Effector memory CD8-positive, alpha-beta T cell (primary cell): ENCODE data around the gene GIT2.
A peak's percentile ranks its signal among the peaks of the same experiment; 100 is the strongest.

Experiments
- ATAC-seq: fragments of 150-1000 bp; cut with Tn5 transposase; replicated peaks from 2 replicates; pipeline ENCODE4 v1.10.0; 2021; ENCODE audit warnings: mild to moderate bottlenecking, moderate library complexity
- DNase-seq, 3 experiments: peaks; one replicate each; pipeline ENCODE4 v3.0.0; 2021
- H3K27ac Mint-ChIP-seq, 2 donors: one replicate each; pipeline ENCODE4 v1.8.0; 2022; ENCODE audit warnings: mild to moderate bottlenecking in 2 of 2, mixed read lengths in 2 of 2, moderate library complexity in 2 of 2
- H3K27me3 Mint-ChIP-seq, 2 donors: one replicate each; pipeline ENCODE4 v1.8.0; 2022; ENCODE audit warnings: mixed read lengths in 2 of 2
- H3K36me3 Mint-ChIP-seq: one replicate; pipeline ENCODE4 v1.8.0; 2022; ENCODE audit warnings: mild to moderate bottlenecking, moderate library complexity, mixed read lengths; ENCODE audit not compliant: insufficient read depth
- H3K4me1 Mint-ChIP-seq, 2 donors: one replicate each; pipeline ENCODE4 v1.8.0; 2022; ENCODE audit warnings: low read depth in 2 of 2, mixed read lengths in 2 of 2
- H3K4me3 Mint-ChIP-seq, 2 donors: one replicate each; pipeline ENCODE4 v1.8.0; 2022; ENCODE audit warnings: mild to moderate bottlenecking in 2 of 2, mixed read lengths in 2 of 2, moderate library complexity in 2 of 2
- H3K9me3 Mint-ChIP-seq, 2 donors: one replicate each; pipeline ENCODE4 v1.8.0; 2022; ENCODE audit warnings: mixed read lengths in 2 of 2
- total RNA-seq, 9 experiments: gene quantifications; one replicate each; lab custom pipeline; 2026; lab: John Stamatoyannopoulos, UW

Gene GIT2
- 95.8 to 252 (median 107) reads per million in 9 experiments for total RNA-seq

GRCh38 chr12:109995686-109996482 is at the start of gene GIT2:
TSS of gene GIT2 (minus strand) at chr12:109996368. CDS start at chr12:109996224, 144 bp downstream.
- DNase-seq (peak; percentile 88 to 94 (median 93)), ATAC-seq (peak; percentile 77)
- Mint-ChIP-seq H3K27me3 (no peaks in the 10 kb centered on the region), H3K4me1 (peaks cover 35 to 45% of the 10 kb centered on the region in 2 donors), H3K9me3 (no peaks in the 10 kb centered on the region), H3K36me3 (peaks cover 33% of the 10 kb centered on the region), H3K27ac (peak within 1 kb of the TSS; percentile 90), H3K4me3 (peak within 1 kb of the TSS; percentile 83 to 95)

DNA sequence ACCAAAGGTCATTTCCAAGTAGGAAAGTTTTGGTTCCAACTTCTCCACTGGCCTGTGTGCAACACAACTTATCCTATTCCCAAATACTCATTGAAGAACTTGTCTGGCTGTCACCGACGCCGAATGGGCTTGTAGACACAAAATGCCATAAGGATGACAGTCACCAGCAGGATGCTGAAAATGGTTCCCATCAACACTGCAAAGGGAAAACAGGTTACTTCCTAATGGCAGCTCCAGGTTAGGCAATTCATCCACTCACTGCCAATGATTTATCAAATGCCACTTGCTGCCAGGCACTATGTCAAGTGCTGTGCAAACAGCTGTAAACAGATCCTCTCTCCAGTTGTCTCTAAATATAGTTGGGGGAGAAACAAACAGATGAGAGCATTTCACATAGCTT is 46.1 kb upstream of the GIT2 start:
- H3K27ac Mint-ChIP-seq = peak overlapping the region; percentile 10 to 25
- no peaks in the 10 kb centered on the region for H3K27me3 Mint-ChIP-seq
- no peak for DNase-seq
- H3K9me3 Mint-ChIP-seq = no peaks in the 10 kb centered on the region
- peaks cover 20% of the 10 kb centered on the region for H3K36me3 Mint-ChIP-seq
- no peak overlapping the region for H3K4me3 Mint-ChIP-seq
- ATAC-seq = no peak
- peaks cover 26 to 31% of the 10 kb centered on the region in 2 donors for H3K4me1 Mint-ChIP-seq

DNA sequence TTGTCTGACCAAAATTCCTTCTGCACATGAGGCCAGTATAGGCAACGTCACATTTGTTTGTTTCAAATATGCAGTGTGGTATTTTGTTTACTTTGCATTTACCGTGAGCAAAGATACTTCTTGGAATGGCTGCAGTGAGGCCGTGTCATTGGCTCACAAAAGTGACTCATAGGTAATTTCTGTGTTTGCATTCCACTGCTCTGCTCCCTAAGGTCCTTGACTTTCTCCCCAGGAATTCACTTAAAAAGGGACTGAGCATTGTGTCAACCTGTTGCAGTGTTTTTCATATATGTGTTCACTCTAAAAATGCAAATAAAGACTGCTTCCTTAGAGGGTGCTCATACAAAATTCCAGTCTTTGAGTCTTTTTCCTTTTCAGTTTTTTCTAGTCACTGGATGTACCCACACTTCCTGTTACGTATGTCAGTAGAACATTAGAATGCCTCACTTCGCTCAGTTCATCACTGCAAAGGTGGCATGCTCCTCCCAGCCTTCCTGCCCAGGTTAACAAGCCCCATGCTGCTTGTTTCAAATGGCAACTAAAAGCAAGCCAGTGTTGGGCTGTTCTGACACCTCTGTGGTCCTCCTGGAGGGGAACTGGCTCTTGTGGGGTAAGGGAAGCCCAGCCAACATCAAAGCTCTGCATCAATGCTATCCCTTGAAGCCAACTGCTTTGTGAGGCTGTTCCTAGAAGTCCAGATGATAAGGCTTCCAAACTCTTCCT is 43.1 kb upstream of the GIT2 start:
- Mint-ChIP-seq H3K4me3 (peak overlapping the region; percentile 42 to 60), H3K27ac (peak overlapping the region; percentile 91 to 94), H3K4me1 (peaks cover 26 to 32% of the 10 kb centered on the region in 2 donors), H3K27me3 (no peaks in the 10 kb centered on the region), H3K36me3 (peaks cover 38% of the 10 kb centered on the region), H3K9me3 (no peaks in the 10 kb centered on the region)
- DNase-seq (no peak), ATAC-seq (peak; percentile 79)

- DNase-seq = no peak
- Mint-ChIP-seq H3K36me3 (peaks cover 38% of the 10 kb centered on the region), H3K4me3 (no peak overlapping the region), H3K27ac (peak overlapping the region; percentile 42 to 94), H3K9me3 (no peaks in the 10 kb centered on the region), H3K4me1 (peaks cover 26 to 32% of the 10 kb centered on the region in 2 donors), H3K27me3 (no peaks in the 10 kb centered on the region)
- ATAC-seq = no peak
Measured at GRCh38 chr12:110038741-110039084, 42.5 kb upstream of the GIT2 start.

GRCh38 chr12:110037315-110037714 is 41.1 kb upstream of the GIT2 start:
- Mint-ChIP-seq H3K36me3 (peaks cover 44% of the 10 kb centered on the region), H3K9me3 (no peaks in the 10 kb centered on the region), H3K4me1 (peaks cover 20 to 27% of the 10 kb centered on the region in 2 donors), H3K27me3 (no peaks in the 10 kb centered on the region), H3K27ac (no peak overlapping the region), H3K4me3 (no peak overlapping the region)
- no peak for DNase-seq
- ATAC-seq = no peak

DNA sequence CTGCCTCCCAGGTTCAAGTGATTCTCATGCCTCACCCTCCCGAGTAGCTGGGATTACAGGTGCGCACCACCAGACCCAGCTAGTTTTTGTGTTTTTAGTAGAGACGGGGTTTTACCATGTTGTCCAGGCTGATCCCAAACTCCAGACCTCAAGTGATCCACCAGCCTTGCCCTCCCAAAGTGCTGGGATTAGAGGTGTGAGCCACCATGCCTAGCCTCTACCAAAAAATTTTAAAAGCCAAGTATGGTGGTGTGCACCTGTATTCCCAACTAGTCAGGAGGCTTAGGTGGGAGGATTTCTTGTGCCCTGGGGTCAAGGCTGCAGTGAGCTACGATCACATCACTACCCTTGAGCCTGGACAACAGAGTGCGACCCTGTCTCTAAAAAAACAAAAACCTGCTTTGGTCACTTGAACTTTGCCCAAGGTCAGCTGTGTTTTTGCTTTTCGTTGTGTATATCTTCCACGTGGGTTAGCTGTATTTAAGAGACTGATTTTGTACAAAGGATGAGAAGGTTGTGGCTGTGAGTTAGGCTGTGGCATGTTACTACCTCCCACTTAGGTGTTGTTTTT is 39.5 kb upstream of the GIT2 start:
- no peak for DNase-seq
- peaks cover 57% of the 10 kb centered on the region for H3K36me3 Mint-ChIP-seq
- H3K27ac Mint-ChIP-seq = peak overlapping the region; percentile 32 to 86
- ATAC-seq = no peak
- no peaks in the 10 kb centered on the region for H3K27me3 Mint-ChIP-seq
- no peaks in the 10 kb centered on the region for H3K9me3 Mint-ChIP-seq
- no peak overlapping the region for H3K4me3 Mint-ChIP-seq
- peaks cover 20 to 27% of the 10 kb centered on the region in 2 donors for H3K4me1 Mint-ChIP-seq

DNA sequence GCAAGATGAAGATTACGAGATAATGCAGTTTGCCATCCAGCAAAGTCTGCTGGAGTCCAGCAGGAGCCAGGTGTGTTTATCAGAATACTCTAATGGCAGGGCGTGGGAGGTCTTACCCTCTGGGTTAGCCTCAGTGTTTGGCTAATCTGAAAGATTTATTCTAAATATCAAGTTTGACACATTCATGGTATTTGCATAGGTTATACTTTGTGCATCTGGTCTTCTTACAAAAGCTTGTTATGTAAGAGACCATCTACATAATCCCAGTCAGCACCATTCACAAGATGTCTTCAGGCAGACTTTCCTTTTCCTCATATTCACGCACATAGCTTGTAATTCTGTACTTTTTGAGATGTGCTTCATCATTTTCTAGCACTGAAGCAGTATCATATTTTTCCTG is 37.7 kb upstream of the GIT2 start:
- Mint-ChIP-seq H3K27me3 (no peaks in the 10 kb centered on the region), H3K9me3 (no peaks in the 10 kb centered on the region), H3K36me3 (peaks cover 60% of the 10 kb centered on the region), H3K27ac (peak overlapping the region in 1 of 2 donors; percentile 5), H3K4me1 (peaks cover 5 to 12% of the 10 kb centered on the region in 2 donors), H3K4me3 (no peak overlapping the region)
- ATAC-seq = no peak
- DNase-seq = no peak

DNA sequence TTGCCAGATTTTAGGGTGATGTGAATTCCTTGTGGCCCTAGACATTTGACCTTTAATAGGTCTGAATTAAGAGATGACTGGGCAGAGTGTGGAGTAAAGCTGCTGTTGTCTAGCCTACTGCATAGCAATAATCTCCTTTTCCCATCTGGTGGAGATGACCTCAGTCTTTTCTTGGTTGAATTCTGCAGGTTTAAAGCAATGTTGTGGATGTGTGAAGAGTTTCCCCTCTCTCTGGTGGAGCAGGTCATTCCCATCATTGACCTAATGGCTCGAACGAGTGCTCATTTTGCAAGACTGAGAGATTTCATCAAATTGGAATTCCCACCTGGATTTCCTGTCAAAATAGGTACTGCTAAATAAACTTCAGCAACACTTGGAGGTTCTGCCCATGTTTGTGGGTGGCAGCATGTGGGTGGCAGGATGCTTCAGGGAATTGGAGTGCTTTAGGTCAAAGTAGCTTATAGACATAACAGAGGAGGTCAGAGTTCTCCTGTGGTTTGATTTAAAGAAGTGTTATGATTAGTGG is 33.2 kb upstream of the GIT2 start:
- H3K4me1 Mint-ChIP-seq = peaks cover 0 to 2% of the 10 kb centered on the region in 2 donors
- no peaks in the 10 kb centered on the region for H3K27me3 Mint-ChIP-seq
- no peak for ATAC-seq
- H3K4me3 Mint-ChIP-seq = no peak overlapping the region
- H3K9me3 Mint-ChIP-seq = no peaks in the 10 kb centered on the region
- no peak for DNase-seq
- H3K36me3 Mint-ChIP-seq = peaks cover 80% of the 10 kb centered on the region
- H3K27ac Mint-ChIP-seq = no peak overlapping the region

GRCh38 chr12:110028323-110028722 is 32.2 kb upstream of the GIT2 start:
- H3K27ac Mint-ChIP-seq = no peak overlapping the region

GRCh38 chr12:110024051-110024450 is 27.9 kb upstream of the GIT2 start:
- DNase-seq (no peak), ATAC-seq (no peak)
- H3K9me3 Mint-ChIP-seq = no peaks in the 10 kb centered on the region
- H3K4me3 Mint-ChIP-seq = no peak overlapping the region
- H3K4me1 Mint-ChIP-seq = peaks cover 0 to 3% of the 10 kb centered on the region in 2 donors
- H3K36me3 Mint-ChIP-seq = peaks cover 86% of the 10 kb centered on the region
- H3K27me3 Mint-ChIP-seq = no peaks in the 10 kb centered on the region
- H3K27ac Mint-ChIP-seq = peak overlapping the region in 1 of 2 donors; percentile 44

More at GRCh38 chr12:110028323-110028722, 32.2 kb upstream of the GIT2 start:
- DNase-seq (no peak), ATAC-seq (no peak)
- peaks cover 87% of the 10 kb centered on the region for H3K36me3 Mint-ChIP-seq
- H3K4me1 Mint-ChIP-seq = no peaks in the 10 kb centered on the region
- no peak overlapping the region for H3K4me3 Mint-ChIP-seq
- no peaks in the 10 kb centered on the region for H3K9me3 Mint-ChIP-seq
- no peaks in the 10 kb centered on the region for H3K27me3 Mint-ChIP-seq

GRCh38 chr12:110023059-110023980 is 27.2 kb upstream of the GIT2 start:
- no peak for DNase-seq
- H3K4me1 Mint-ChIP-seq = peaks cover 0 to 3% of the 10 kb centered on the region in 2 donors
- H3K27ac Mint-ChIP-seq = peak overlapping the region in 1 of 2 donors; percentile 44
- H3K36me3 Mint-ChIP-seq = peaks cover 86% of the 10 kb centered on the region
- no peak overlapping the region for H3K4me3 Mint-ChIP-seq
- ATAC-seq = no peak
- H3K9me3 Mint-ChIP-seq = no peaks in the 10 kb centered on the region
- H3K27me3 Mint-ChIP-seq = no peaks in the 10 kb centered on the region

- Mint-ChIP-seq H3K27me3 (no peaks in the 10 kb centered on the region), H3K4me1 (peaks cover 0 to 3% of the 10 kb centered on the region in 2 donors), H3K9me3 (no peaks in the 10 kb centered on the region), H3K27ac (peak overlapping the region in 1 of 2 donors; percentile 69), H3K4me3 (no peak overlapping the region), H3K36me3 (peaks cover 87% of the 10 kb centered on the region)
- ATAC-seq (no peak), DNase-seq (no peak)
Measured at GRCh38 chr12:110020956-110021355, 24.8 kb upstream of the GIT2 start.
